HEK293T (cell line): Measurements from ENCODE around the gene ZNF74.

ENCODE experiments used
- CTCF ChIA-PET: fragments of 350-600 bp; formaldehyde crosslinking; extraction: SDS; loops from one replicate; lab custom pipeline; 2021; ENCODE audit warnings: antibody characterized with exemption, inconsistent platforms; lab: Yijun Ruan, JAX
- POLR2A ChIA-PET: fragments of 350-600 bp; formaldehyde crosslinking; extraction: SDS; loops from one replicate; lab custom pipeline; 2020; ENCODE audit warnings: antibody characterized with exemption, inconsistent platforms; lab: Yijun Ruan, JAX
- DNase-seq: peaks from one replicate; pipeline ENCODE4 v3.0.0; 2012; ENCODE audit warnings: mixed read lengths; ENCODE audit errors: extremely low spot score
- ARNT ChIP-seq: fragments of 450-650 bp; IDR thresholded peaks from 2 replicates; pipeline ENCODE4 v1.6.1; 2017; ENCODE audit warnings: mild to moderate bottlenecking
- BHLHE40 ChIP-seq: fragments of 450-650 bp; IDR thresholded peaks from 2 replicates; pipeline ENCODE4 v1.6.1; 2016; ENCODE audit warnings: mild to moderate bottlenecking, moderate library complexity, borderline replicate concordance
- CTBP1 ChIP-seq: fragments of 450-650 bp; IDR thresholded peaks from 2 replicates; pipeline ENCODE4 v1.6.1; 2016; ENCODE audit warnings: borderline replicate concordance
- ELF4 ChIP-seq: fragments of 450-650 bp; IDR thresholded peaks from 2 replicates; pipeline ENCODE4 v1.6.1; 2017; ENCODE audit warnings: antibody characterized with exemption
- FOXA1 ChIP-seq: fragments of 450-650 bp; IDR thresholded peaks from 2 replicates; pipeline ENCODE4 v1.6.1; 2016; ENCODE audit warnings: mild to moderate bottlenecking
- FOXK2 ChIP-seq: fragments of 450-650 bp; IDR thresholded peaks from 2 replicates; pipeline ENCODE4 v1.6.1; 2016; ENCODE audit warnings: mild to moderate bottlenecking
- FOXM1 ChIP-seq: fragments of 450-650 bp; IDR thresholded peaks from 2 replicates; pipeline ENCODE4 v1.6.1; 2017; ENCODE audit warnings: mild to moderate bottlenecking, borderline replicate concordance
- HDGF ChIP-seq: fragments of 450-650 bp; IDR thresholded peaks from 2 replicates; pipeline ENCODE4 v1.6.1; 2017; ENCODE audit warnings: antibody characterized with exemption, borderline replicate concordance
- L3MBTL2 ChIP-seq: fragments of 450-650 bp; conservative IDR thresholded peaks from 2 replicates; pipeline ENCODE4 v1.6.1; 2016; ENCODE audit warnings: mild to moderate bottlenecking
- LEF1 ChIP-seq: fragments of 450-650 bp; IDR thresholded peaks from 2 replicates; pipeline ENCODE4 v1.6.1; 2017; ENCODE audit warnings: mild to moderate bottlenecking, borderline replicate concordance
- NFRKB ChIP-seq: fragments of 450-650 bp; IDR thresholded peaks from 2 replicates; pipeline ENCODE4 v1.6.1; 2016; ENCODE audit warnings: mild to moderate bottlenecking, moderate library complexity
- SP1 ChIP-seq: fragments of 450-650 bp; IDR thresholded peaks from 2 replicates; pipeline ENCODE4 v1.6.1; 2017
- SUZ12 ChIP-seq: fragments of 450-650 bp; IDR thresholded peaks from 2 replicates; pipeline ENCODE4 v1.6.1; 2016; ENCODE audit warnings: mild to moderate bottlenecking
- TARDBP ChIP-seq: fragments of 450-650 bp; IDR thresholded peaks from 2 replicates; pipeline ENCODE4 v1.6.1; 2016
- ZNF384 ChIP-seq: fragments of 450-650 bp; IDR thresholded peaks from 2 replicates; pipeline ENCODE4 v1.6.1; 2016
- TF ChIP-seq, protein P1 (sequence below): fragments of 450-650 bp; IDR thresholded peaks from 2 replicates; pipeline ENCODE4 v1.6.1; 2016

Gene ZNF74

GRCh38 chr22:20428496-20429253, 34.7 kb downstream of the ZNF74 start:
- POLR2A ChIA-PET, result interaction anchor here (1.7 kb wide), 1 partner anchor 35 kb away, joined by 4 read pairs; the partner anchor contains the start of gene ZNF74
- CTCF ChIA-PET, result interaction anchor here (0.7 kb wide), 1 partner anchor 1237 kb away, joined by 4 read pairs; the partner anchor contains the start of gene PPIL2

DNA sequence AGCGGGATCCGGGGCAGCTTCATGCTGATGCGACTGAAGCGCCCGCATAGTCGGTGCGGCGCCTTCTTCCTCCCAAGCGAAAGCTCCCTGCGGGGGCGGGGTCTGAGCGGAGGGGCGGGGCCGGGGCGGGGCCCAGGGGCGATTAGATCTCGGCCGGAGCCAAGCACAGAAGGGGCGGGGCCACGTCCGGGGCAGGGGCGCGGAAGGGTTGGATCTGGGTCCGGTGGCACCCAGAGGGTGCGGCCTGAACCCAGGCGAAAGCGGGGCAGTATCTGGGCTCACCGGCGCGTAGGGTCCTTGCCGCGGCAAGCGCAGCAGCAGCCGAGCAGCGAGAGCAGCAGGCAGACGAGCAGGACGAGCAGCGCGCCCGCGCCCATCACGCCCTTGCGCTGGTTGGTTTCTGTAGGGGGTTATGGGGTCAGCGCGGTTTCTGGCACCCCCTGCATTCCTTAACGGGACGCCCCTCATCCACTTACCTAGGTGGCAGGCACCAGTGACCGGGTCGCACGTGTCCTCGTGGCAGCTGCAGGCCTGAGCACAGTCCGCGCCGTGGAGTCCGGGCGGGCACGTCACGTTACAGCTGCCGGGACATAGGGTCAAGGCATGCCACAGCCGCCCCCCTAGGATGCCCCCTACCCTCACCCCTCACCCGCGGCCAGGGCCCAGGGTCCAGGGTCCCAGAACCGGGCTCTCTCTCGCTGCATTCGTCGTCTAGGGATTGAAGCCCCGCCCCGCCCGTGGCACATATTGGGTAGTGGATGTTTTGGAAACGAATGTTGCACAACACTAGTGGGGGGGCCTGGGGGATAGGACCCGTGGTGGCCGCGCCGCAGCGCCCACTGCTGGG, 35.5 kb downstream of the ZNF74 start:
- no peak for DNase-seq
- CTCF ChIA-PET, result no interaction called here

More at GRCh38 chr22:20428496-20429253, 34.7 kb downstream of the ZNF74 start:
- TF ChIP-seq NFRKB, result no peak
- TF ChIP-seq SP1, result no peak
- no peak for TF ChIP-seq BHLHE40
- TF ChIP-seq L3MBTL2, result no peak
- no peak for TF ChIP-seq SUZ12
- TF ChIP-seq LEF1, result no peak
- no peak for TF ChIP-seq ARNT
- no peak for TF ChIP-seq TARDBP
- TF ChIP-seq ELF4, result no peak
- no peak for DNase-seq

DNA sequence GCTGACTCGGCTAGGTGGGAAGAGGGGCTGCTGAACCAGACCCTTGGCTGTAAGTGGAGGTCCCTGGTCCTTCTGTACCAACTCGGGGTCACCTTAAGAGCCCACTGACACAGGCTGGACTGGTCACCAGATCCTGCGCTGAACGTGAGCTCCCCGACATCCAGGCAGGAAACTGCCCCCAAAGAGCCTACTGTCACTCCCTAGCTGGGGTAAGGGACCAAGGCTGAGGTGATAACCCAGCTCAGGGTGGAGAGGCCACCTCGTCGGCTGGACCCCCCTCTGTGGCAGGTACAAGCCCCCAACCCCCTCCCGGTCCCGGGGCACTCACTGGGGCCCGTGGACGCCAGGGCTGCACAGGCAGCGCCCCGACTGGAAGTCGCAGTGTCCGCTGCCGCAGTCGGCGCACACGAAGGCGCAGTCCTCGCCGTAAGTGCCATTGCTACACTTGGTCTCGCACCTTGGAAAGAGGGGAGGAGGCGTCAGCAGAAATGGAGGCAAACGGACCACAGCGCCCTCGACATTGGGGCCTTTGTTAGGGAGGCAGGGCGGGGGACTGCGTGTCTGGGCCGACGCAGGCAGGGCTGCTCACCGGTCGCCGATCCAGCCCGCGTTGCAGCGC, 36.3 kb downstream of the ZNF74 start:
- no peak for DNase-seq
- no peak for TF ChIP-seq FOXK2
- no peak for TF ChIP-seq BHLHE40
- no peak for TF ChIP-seq CTBP1
- TF ChIP-seq SP1, result no peak
- TF ChIP-seq L3MBTL2, result no peak
- no peak for TF ChIP-seq SUZ12
- TF ChIP-seq LEF1, result no peak
- TF ChIP-seq, protein P1, sequence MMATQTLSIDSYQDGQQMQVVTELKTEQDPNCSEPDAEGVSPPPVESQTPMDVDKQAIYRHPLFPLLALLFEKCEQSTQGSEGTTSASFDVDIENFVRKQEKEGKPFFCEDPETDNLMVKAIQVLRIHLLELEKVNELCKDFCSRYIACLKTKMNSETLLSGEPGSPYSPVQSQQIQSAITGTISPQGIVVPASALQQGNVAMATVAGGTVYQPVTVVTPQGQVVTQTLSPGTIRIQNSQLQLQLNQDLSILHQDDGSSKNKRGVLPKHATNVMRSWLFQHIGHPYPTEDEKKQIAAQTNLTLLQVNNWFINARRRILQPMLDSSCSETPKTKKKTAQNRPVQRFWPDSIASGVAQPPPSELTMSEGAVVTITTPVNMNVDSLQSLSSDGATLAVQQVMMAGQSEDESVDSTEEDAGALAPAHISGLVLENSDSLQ, result no peak
- no peak for TF ChIP-seq TARDBP
- no peak for TF ChIP-seq FOXA1
- TF ChIP-seq ARNT, result no peak
- TF ChIP-seq HDGF, result no peak
- TF ChIP-seq ELF4, result no peak
- TF ChIP-seq ZNF384, result no peak
- no peak for TF ChIP-seq NFRKB
- TF ChIP-seq FOXM1, result no peak
- ChIA-PET CTCF (no interaction called here), POLR2A (no interaction called here)

More for the DNA sequence above, 35.5 kb downstream of the ZNF74 start:
- POLR2A ChIA-PET, result no interaction called here
- TF ChIP-seq L3MBTL2, result no peak
- no peak for TF ChIP-seq TARDBP
- TF ChIP-seq FOXM1, result no peak
- no peak for TF ChIP-seq SUZ12
- TF ChIP-seq SP1, result no peak
- no peak for TF ChIP-seq ELF4
- TF ChIP-seq HDGF, result no peak
- TF ChIP-seq LEF1, result no peak
- no peak for TF ChIP-seq FOXK2
- TF ChIP-seq CTBP1, result no peak
- TF ChIP-seq FOXA1, result no peak
- TF ChIP-seq, protein P1, result no peak
- TF ChIP-seq BHLHE40, result no peak
- TF ChIP-seq NFRKB, result no peak
- TF ChIP-seq ZNF384, result no peak
- no peak for TF ChIP-seq ARNT

GRCh38 chr22:20430720-20431510, 37.0 kb downstream of the ZNF74 start:
- POLR2A ChIA-PET, result no interaction called here
- TF ChIP-seq TARDBP, result no peak
- TF ChIP-seq CTBP1, result no peak
- no peak for TF ChIP-seq FOXK2
- no peak for TF ChIP-seq ZNF384
- TF ChIP-seq ELF4, result no peak
- no peak for TF ChIP-seq L3MBTL2
- no peak for TF ChIP-seq HDGF
- no peak for TF ChIP-seq SUZ12
- no peak for TF ChIP-seq FOXA1
- no peak for TF ChIP-seq ARNT
- no peak for TF ChIP-seq BHLHE40
- TF ChIP-seq NFRKB, result no peak
- no peak for TF ChIP-seq FOXM1
- TF ChIP-seq LEF1, result no peak
- TF ChIP-seq SP1, result no peak
- CTCF ChIA-PET, result no interaction called here
- no peak for DNase-seq
